CMK (cell line): ENCODE measurements around the gene PHACTR1.
"Not testable (repeated sequence)": the region's sequence is repeated elsewhere in the genome, so short reads cannot be mapped to it uniquely, and the experiment has no call there.

Experiments
- DNase-seq: peaks from one replicate; pipeline ENCODE4 v3.0.0-alpha.2; 2010; ENCODE audit warnings: low read depth

Gene PHACTR1

DNA sequence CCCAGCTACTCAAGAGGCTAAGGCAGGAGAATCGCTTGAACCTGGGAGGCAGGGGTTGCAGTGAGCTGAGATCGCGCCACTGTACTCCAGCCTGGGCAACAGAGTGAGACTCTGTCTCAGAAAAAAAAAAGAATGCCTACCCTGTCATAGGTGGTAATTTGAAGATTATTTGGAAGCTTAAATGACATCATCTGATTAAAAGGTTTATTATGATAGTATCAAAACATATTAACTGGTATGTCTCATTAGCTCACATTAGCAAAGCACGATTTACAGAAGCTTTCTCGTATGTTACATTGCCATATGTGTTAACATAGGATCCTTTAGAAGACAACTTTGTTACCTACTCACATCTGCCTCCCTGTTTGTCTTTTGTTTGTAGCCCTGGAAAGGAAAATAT lies 443.3 kb downstream of the PHACTR1 start:
- not testable (repeated sequence) for DNase-seq

DNA sequence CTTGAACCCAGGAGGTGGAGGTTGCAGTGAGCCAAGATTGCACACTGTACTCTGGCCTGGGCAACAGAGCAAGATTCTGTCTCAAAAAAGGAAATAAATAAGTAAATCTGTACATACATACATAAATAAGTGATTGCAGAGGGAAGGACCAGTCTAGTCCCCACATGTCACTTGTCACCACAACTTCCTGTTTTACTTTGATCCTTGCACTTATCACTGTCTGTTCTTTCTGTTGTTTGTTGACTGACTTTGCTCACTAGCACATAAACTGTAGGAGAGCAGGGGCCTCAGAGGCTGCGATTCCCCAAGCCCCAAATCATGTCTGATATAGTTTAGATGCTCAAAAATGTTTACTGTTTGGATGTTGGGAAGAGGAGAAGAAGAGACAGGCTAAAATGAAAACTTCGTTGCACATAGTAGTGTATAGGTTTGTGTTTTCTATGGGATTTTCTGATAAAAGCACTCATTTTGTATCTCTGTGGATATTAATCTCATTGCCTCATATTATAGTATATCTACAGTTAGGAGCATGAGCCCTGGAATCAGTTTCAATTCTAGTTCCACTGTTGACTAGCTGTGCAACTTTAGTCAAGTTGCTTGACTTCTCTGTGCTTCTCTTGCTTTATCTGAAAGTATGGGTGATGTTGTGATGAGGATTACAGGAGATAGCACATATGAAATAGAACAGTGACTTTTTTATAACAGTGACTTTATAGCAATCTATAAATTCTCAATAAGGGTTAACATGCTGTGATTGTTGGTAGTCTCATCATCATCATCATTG lies 446.8 kb downstream of the PHACTR1 start:
- no peak for DNase-seq

DNA sequence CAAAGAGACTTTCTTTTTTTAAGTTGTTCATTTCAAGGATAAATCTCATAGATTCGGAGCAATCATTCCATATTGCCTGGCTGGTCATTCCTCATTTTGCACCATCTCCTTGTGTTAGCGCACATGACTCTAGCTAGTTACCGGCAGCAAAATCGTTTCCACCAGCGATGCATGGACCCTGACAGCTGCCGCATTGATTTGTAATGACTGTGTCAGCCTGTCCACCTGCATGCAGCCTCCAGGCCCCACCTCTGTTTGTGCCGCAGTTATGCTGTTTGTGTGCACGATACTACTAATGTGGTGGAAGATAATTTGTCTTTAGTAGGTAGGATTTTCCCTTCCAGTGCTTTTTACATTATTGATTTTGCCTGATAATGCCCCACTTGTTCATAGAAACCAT lies 447.7 kb downstream of the PHACTR1 start:
- DNase-seq: no peak

DNA sequence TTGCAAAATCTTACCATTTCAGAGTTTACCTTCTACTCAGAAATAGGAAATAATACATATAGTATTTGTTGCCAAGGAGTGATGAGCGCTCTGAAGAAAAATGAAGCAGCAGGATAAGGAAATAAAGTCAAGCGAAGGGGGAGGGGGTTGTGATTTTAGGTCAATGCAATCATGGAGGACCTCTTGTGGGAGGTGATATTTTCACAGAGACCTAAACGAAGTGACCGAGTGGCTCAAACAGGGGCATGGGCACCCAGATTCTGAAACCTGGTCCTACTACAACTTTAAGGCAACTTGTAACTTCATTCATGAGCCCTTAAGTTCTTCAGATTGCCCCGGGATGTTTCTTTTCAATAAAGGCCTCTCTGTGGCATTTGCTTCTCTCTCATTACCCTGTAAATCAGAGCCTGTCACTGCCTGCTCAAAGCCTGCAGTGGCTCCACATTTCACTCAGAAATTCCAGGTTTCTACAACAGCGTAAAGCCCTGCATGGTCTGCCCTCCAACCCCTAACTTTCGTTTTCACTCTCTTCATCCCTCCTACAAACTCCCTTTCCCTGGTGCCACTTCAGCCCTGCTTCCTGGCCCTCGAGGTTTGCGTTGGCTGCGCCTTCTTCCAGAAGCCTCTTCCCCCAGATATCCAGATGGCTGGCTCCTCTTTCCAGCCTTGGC lies 449.1 kb downstream of the PHACTR1 start:
- no peak for DNase-seq

DNA sequence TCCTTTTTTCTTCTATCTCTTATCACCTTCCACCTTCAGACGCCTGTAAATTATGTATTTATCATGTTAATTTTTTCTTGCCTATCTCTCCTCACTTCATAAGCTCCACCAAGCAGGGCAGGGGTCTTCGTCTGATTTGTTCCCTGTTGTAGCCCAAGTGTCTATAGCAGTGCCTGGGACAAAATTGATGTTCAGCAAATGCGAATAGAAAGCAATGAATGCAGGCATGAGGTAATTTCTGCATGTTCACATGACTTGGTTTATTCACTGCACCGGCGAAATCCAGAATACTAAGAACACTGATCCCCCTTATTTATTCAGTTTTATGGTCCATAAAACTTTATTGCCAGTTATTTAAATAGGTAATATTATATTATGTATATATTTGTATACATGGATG lies 449.7 kb downstream of the PHACTR1 start:
- DNase-seq: no peak

DNA sequence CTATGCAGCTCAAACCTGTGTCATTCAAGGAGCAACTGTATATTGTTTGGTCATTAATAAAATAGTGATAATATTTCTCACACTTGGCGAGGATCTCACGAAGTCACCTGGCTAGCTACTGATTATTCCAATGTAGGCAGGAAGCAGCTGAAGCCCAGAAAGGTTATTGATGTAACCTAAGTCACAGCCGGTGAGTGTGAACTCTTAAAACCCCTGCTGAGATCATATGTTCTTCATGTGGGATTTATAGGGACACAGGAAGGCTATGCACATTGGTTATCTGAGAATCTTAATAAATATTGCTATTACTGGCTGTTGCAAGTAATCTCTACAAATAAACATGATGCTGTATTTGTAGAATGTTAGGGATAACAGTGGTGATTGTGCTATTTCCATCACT lies 450.3 kb downstream of the PHACTR1 start:
- DNase-seq: no peak

DNA sequence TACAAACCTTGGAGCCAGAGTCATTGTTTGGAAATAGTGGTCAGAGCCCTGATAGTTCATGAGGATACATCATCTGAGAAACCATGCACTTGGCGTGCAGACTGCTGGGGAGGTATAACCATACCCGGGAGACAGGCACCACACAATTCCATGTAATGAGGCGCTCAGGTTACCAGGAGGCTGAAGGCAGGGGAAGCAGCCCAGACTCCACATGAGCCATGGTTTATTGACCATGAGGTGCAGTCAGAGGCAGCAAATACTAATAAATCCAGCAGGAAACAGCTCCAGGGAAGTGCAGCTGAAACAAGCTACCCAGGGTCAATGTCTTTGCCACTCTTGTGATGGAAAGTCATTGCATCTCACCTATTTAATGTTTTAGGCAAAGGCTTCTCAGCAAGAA lies 455.7 kb downstream of the PHACTR1 start:
- no peak for DNase-seq

DNA sequence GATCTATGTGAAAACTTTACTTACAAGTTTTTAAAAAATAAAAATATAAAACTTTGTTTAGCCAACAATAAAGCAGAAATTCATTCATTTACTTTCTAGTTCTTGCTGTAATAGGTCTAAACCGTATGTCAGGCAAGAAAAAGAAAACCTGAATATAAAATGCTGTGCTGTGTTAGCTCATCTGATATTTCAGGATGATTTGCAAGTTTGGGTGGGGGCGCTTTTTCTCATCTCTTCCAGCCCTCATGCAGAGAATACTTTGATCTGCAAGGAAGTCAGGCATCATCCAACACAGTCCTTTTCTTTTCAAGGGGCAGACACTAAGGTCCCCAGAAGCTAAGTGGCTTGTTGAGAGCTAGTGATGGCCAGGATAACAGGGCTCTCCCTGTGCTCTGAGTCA lies 458.5 kb downstream of the PHACTR1 start:
- DNase-seq: no peak

DNA sequence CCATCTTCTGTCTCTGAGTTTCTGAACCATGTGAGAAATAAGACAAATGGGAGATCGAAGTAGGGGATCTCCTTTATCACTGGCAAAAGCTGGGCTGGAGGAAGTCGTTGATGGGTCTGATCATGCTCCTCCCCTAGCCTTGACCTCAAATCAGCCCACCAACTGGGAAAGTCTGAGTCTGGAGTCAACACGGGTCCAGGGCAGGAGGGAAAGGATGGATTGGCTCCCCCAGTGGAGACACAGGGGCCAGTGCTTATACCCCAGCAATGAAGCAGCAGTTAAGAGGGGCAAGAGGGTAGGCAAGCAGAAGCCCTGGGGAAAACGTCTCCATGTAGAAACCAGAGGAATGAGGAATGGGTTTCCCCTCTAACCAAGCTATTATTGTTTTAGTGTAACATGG lies 459.2 kb downstream of the PHACTR1 start:
- DNase-seq: peak; percentile 7

DNA sequence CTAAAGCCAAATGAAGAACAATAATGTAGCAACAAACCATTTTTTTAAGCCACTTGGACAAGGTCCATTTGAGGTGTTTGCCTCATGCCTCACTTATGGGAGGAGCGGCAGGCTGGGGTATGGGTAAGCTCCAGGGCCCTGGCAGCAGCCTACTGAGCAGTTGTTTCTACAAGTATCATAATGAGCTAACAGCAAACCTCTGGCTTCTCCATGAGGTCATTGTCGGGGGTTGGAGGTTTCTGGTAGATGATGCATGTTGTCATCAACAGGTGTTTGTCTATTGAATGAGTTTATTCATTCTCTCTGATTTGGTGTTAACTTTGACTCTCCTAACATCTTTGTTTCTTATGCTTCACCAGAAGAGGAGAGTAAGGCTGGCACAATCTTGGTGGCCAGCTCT lies 461.1 kb downstream of the PHACTR1 start:
- no peak for DNase-seq

DNA sequence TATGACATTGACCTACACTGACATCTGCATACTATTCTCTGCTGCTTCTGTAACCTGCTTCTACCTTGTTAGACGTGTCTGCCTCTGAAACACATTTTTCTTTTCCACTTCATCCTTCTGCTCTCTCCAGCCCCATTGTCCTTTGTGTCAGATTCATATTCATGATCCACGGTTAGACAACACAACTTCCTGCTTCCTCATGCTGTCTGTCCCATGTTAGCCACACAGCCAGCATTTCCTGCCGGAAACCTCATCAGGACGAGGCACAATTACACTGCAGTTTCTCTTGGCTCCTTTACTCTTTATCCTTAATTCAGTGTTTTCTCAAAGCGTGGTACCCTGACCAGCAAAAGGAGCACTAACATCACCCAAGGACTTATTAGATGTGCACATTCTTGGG lies 461.5 kb downstream of the PHACTR1 start:
- DNase-seq: peak; percentile 5

DNA sequence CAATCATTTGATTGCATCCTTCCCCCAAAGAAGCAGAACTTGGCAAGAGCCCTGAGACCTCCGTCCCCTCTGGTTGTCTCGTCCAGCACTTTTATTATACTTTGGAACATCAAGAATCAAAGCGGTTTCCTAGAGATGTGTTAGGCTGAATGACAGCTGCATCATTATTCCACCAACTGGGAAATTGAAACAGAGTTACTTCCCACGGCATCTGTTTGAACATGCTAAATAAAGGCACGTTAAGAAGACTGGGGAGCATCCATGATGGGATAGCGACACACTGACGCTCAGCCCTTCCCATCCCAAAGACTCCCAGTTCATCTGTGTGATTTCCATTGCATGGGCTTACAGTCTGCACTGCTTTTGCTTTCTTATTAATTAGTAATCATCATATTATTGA lies 464.0 kb downstream of the PHACTR1 start:
- DNase-seq: no peak

DNA sequence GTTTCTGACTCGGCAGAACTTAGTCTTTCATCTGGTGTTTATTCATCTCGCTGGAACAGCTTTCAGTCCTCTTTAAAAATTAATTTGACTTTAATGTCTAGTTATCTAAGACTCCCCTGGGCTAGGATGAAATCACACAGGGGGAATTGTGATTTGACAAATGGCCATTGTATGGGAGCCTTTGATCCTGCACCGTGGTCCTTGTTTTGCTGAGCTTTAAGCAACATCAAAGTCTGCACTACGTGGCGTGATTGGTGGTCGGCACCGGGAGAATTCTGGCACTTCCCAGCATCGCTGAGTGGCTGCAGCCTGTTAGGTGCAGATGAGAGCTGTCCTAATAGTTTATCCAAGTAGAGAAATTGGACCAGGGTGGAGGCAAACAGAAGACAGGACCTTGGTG lies 464.8 kb downstream of the PHACTR1 start:
- no peak for DNase-seq

DNA sequence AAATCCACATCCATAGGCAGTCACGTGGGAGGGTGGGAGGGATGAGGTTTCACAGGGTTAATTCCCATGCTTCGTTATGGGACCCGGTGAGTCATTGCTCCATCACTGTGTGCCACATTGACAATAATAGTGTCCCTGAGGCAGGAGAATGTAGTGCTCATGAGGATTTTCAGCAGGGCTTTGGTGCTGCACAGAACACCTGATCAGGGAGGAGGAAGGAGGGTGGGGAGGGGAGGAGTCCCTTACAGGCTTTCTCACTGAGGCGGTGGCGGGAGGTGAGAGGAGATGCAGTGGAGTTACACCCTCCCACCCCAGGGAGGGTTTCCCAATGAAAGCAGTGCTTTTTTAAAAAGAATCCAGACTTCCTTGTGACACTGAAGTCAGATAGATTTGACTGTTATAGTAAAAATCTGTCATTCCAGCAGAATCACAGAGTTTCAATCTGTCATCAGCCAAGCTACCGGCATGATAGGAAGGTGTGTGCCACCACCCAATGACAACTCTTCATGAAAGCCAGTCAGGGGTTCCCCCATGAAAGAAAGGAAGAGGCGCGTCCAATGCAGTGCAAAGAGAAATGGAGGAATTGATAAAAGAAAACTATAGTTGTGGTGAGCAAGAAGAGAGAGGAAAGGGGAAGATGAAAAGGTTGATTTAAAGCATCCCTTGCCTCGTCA lies 467.0 kb downstream of the PHACTR1 start:
- DNase-seq: no peak

DNA sequence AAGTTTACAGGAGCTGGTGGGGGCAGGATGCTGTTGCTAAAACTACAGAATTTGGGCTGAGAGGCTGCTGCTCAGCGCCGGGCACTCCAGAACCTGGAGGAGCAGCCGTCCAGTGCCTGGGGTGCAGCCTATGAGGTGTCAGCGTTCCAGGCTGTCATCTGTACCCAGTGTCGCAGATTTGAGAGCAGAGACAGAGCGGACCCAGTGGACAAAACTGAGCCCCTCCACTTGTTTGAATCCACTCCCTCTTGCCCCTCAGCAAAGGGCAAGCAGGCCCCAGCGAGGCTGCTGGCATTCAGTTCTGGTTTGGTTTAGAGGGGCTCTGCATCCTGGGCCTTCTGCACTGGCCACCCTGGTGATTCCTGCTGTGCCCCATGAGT lies 467.5 kb downstream of the PHACTR1 start:
- DNase-seq: no peak

DNA sequence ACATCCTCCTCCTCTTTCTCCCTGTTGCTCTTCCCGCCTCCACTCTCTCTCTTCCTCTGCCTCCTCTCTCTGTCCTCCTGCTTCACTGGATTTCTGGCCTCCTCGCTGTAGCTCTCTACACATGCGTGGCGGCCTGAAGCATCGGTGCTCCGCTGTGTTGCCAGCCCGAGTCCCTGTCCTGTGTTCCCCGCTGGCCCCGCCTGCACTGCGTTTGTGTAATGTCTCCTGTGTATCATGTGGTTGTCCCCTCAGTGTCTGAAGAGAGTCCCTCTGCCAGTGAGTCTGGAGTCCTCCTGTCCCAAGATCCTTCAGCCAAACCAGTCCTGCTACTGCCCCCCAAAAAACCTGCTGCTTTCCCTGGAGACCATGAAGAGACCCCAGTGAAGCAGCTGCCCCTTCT lies 468.0 kb downstream of the PHACTR1 start:
- no peak for DNase-seq

DNA sequence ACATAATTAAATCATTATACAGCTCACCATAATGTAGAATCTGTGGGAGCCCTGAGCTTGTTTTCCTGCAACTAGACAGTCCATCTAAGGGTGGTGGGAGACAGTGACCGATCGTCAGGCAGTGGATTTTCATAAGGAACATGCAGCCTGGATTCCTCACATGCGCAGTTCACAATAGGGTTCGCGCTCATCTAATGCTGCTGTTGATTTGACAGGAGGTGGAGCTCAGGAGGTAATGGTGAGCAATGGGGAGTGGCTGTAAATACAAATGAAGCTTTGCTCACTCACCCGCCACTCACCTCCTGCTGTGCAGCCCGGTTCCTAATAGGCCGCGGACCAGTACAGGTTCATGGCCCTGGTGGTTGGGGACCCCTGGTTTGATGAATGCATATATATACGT lies 470.3 kb downstream of the PHACTR1 start:
- no peak for DNase-seq

DNA sequence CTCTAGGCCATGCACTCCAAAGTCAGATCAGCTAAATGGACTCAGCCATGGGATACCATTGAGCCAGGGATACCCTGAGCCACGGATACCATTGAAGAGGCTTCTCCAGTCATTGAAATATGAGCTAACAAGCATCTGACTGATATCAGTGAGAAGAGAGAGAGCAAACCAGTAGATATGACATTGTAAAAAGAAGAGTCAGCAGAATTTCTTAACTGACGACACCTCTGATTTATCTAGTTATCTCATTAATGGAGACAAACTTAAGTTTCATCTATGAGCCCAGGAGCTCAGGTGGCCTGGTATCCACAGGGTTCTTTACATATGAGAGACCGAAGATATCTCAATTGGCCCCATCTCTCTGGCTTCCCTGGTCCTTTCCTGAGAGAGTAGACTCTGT lies 471.1 kb downstream of the PHACTR1 start:
- DNase-seq: no peak

DNA sequence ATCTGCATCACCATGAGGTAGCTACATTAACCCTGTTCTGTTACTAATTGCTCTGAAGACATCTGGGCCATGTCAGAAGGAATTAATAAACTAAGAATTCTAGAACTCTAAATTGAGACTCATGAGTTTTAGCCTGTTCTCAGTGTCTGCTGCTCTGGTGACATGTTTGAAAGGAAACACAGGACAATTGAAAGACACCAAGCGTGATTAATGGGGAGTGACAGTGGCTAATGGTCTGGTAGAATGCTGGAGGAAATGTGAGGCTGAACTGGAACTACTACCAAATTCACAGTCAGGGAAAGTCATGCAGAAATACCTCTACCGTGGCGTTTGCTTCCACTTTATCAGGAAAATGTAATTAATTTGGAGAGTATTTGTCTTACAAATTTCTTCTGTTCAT lies 471.7 kb downstream of the PHACTR1 start:
- no peak for DNase-seq

DNA sequence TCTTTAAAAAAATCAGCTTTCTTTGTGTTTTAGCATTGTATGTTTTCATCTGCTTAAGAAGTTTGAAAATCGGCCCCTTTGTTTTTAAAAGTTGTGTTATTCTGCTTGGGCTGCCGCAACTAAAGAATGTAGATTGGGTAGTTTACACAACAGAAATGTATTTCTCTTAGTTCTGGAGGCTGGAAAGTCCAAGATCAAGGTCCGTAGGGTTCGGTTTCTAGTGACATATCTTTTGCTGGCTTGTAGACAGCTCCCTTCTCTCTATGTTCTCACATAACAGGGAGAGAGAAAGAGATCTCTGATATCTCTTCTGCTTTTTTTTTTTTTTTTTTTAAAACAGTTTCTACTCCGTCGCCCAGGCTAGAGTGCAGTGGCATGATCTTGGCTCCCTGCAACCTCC lies 473.1 kb downstream of the PHACTR1 start:
- no peak for DNase-seq

DNA sequence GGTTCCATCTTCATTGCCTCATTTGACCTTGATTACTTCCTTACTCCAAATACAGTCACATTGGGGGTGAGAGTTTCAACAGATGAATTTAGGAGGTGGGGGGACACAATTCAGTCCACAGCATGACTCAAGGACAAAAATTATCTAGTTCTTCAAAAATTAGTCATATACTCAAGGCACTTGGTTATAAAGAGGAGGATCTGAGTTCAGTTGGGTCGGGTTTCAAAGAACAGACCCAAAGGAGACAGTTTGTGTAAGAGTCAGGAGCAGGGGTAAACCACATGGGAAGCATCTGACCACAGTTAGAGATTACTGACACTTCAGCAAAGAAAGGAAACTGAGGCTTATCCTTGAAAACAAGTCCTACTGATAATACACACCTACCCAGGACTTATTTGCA lies 473.8 kb downstream of the PHACTR1 start:
- DNase-seq: no peak

DNA sequence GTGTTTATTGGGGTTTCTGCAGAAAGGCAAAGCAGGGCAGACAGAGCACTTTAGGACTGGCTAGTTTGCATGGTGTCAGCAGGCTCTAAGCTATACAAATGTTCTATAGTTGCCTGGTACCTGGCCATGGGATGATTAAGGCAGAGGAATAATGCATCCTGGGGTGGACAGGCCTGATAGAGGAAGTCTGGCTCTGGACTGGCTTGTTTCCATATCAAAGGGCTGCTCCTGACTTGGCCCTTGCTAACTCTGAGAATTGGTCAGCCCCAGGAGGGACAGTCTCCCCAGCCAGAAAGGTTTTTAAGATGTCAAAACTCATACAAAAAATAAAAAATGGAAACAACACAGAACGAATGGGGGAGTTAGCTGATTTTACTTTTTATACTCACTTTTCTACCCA lies 474.9 kb downstream of the PHACTR1 start:
- no peak for DNase-seq

DNA sequence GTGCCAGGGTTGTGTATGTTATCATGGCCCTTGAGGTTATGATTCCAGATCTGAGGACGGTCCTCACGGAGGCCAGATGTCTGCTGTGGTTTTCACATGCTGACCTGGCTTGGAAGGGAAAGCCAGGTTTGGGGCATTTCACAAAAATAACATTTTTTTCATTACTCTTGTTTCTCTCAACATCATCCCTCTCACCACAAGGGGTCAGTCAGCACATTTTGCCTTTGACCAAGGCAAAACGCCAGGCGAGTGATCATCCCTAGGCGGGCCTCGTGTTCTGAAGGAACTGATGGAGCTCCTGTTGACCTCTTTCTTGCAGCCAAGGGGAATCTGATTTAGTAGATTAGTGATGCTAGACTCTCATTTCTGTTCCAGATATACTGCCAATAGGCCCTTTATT lies 478.3 kb downstream of the PHACTR1 start:
- peak; percentile 8 for DNase-seq
